ENCODE results near the gene TWNK.

DNA sequence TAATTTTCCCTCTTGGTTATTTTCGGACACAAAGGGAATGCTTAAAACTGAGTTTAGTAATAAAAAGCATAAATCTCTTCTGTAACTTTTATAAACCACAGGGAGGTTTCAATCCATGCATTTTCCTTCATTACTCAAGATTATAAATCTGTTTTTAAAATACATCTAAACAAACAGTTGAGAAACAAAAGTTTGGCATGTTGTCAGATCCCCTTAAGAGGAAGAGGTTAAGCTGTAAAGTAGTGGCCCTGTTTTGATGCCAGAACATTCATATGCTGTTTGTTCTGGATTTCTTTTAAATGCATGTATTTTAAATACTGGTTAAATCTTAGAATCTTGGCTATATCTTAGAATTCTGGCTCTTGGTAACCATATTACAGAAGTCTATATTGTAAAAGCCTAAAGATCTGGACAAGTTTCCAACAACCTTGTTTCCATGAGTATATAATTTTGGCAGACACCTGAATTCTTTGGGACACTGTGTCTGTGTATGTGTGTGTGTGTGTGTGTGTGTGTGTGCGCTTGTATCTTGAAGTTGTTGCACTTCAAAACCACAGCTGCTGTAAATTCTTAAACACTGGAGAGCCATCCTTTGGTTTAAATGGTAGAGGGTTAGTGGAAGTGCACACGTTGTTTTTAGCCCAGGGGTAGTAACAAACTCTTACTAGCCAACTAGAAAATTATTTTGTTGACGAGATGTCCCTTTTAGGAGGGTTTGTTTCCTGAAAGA lies 24.8 kb upstream of the TWNK start:
- TF ChIP-seq, protein P1, sequence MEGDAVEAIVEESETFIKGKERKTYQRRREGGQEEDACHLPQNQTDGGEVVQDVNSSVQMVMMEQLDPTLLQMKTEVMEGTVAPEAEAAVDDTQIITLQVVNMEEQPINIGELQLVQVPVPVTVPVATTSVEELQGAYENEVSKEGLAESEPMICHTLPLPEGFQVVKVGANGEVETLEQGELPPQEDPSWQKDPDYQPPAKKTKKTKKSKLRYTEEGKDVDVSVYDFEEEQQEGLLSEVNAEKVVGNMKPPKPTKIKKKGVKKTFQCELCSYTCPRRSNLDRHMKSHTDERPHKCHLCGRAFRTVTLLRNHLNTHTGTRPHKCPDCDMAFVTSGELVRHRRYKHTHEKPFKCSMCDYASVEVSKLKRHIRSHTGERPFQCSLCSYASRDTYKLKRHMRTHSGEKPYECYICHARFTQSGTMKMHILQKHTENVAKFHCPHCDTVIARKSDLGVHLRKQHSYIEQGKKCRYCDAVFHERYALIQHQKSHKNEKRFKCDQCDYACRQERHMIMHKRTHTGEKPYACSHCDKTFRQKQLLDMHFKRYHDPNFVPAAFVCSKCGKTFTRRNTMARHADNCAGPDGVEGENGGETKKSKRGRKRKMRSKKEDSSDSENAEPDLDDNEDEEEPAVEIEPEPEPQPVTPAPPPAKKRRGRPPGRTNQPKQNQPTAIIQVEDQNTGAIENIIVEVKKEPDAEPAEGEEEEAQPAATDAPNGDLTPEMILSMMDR (IDR thresholded peaks at IDR 0.05; ENCODE audit: low read length) = no peak
- TF ChIP-seq EZH2 (IDR thresholded peaks at IDR 0.05; ENCODE audit: borderline replicate concordance, low read length) = no peak

Data from OCI-LY1 (cell line).